NOMO-1 treated with dmso at 0.1 percent for 144 hours (cell line): Measurements from ENCODE around the gene IKZF5.

Experiments used
- DNase-seq: peaks from one replicate; lab custom pipeline; 2025; ENCODE audit not compliant: unreplicated experiment; lab: John Stamatoyannopoulos, UW

The IKZF5 gene

GRCh38 chr10:123017421-123018165 is 9.0 kb upstream of the IKZF5 start:
- no peak for DNase-seq

GRCh38 chr10:123016228-123016627 is 7.6 kb upstream of the IKZF5 start:
- no peak for DNase-seq

- no peak for DNase-seq
Measured at GRCh38 chr10:123014772-123015171, 6.2 kb upstream of the IKZF5 start.

GRCh38 chr10:123013456-123014419 is 5.1 kb upstream of the IKZF5 start:
- DNase-seq, result no peak

- DNase-seq, result no peak
Measured at GRCh38 chr10:123011987-123012386, 3.4 kb upstream of the IKZF5 start.

- no peak for DNase-seq
Measured at GRCh38 chr10:123009105-123009820, 668 bp upstream of the IKZF5 start.

GRCh38 chr10:123007558-123008354 is 839 bp downstream of the IKZF5 start:
- peak; percentile 44 for DNase-seq

GRCh38 chr10:123004298-123004697 is 4.3 kb downstream of the IKZF5 start:
- DNase-seq, result no peak

- DNase-seq, result no peak
Measured at GRCh38 chr10:123001370-123001769, 7.2 kb downstream of the IKZF5 start.

- no peak for DNase-seq
Measured at GRCh38 chr10:123000155-123000554, 8.4 kb downstream of the IKZF5 start.

GRCh38 chr10:122999347-122999746 is 9.2 kb downstream of the IKZF5 start:
- DNase-seq, result no peak

- DNase-seq, result no peak
Measured at GRCh38 chr10:122998934-122999333, 9.7 kb downstream of the IKZF5 start.

GRCh38 chr10:122998360-122998917 is 10.2 kb downstream of the IKZF5 start:
- no peak for DNase-seq

GRCh38 chr10:122997864-122998263 is 10.7 kb downstream of the IKZF5 start:
- no peak for DNase-seq

- DNase-seq, result no peak
Measured at GRCh38 chr10:122995936-122996335, 12.7 kb downstream of the IKZF5 start.

GRCh38 chr10:122993797-122994336 is 14.7 kb downstream of the IKZF5 start:
- no peak for DNase-seq

GRCh38 chr10:122992031-122992585 is 16.5 kb downstream of the IKZF5 start:
- no peak for DNase-seq

- no peak for DNase-seq
Measured at GRCh38 chr10:122990278-122990677, 18.3 kb downstream of the IKZF5 start.

GRCh38 chr10:122988501-122988900 is 20.1 kb downstream of the IKZF5 start:
- DNase-seq, result no peak

GRCh38 chr10:122986335-122986734 is 22.3 kb downstream of the IKZF5 start:
- DNase-seq, result no peak
